Measurements from ENCODE around the gene MAPK4.
"Not testable (repeated sequence)": the region's sequence is repeated elsewhere in the genome, so short reads cannot be mapped to it uniquely, and the experiment has no call there.

MAPK4 gene

GRCh38 chr18:50742952-50743351 lies 183.1 kb downstream of the MAPK4 start:
- intact Hi-C loops (cut with DNase I), result no loop called here
- DNase-seq, result no peak

- no peak for DNase-seq
Observed at GRCh38 chr18:50744253-50744652, 184.4 kb downstream of the MAPK4 start.

GRCh38 chr18:50745945-50746344 lies 186.1 kb downstream of the MAPK4 start:
- no peak for DNase-seq

More at GRCh38 chr18:50744253-50744652, 184.4 kb downstream of the MAPK4 start:
- intact Hi-C loops (cut with DNase I), result no loop called here

GRCh38 chr18:50747849-50748242 lies 188.0 kb downstream of the MAPK4 start:
- DNase-seq, result no peak
- intact Hi-C loops (cut with DNase I), result no loop called here

More at GRCh38 chr18:50745945-50746344, 186.1 kb downstream of the MAPK4 start:
- intact Hi-C loops (cut with DNase I), result no loop called here

GRCh38 chr18:50748243-50749229 lies 188.6 kb downstream of the MAPK4 start:
- intact Hi-C loops (cut with DNase I), result no loop called here
- DNase-seq, result no peak

GRCh38 chr18:50749421-50749820 lies 189.5 kb downstream of the MAPK4 start:
- DNase-seq, result no peak
- intact Hi-C loops (cut with DNase I), result no loop called here

GRCh38 chr18:50749945-50750344 lies 190.1 kb downstream of the MAPK4 start:
- no peak for DNase-seq

GRCh38 chr18:50750546-50750945 lies 190.7 kb downstream of the MAPK4 start:
- no peak for DNase-seq
- intact Hi-C loops (cut with DNase I), result no loop called here

More at GRCh38 chr18:50749945-50750344, 190.1 kb downstream of the MAPK4 start:
- intact Hi-C loops (cut with DNase I), result no loop called here

- no peak for DNase-seq
- intact Hi-C loops (cut with DNase I), result no loop called here
Observed at GRCh38 chr18:50751490-50751889, 191.6 kb downstream of the MAPK4 start.

- DNase-seq, result no peak
- intact Hi-C loops (cut with DNase I), result no loop called here
Observed at GRCh38 chr18:50751947-50752346, 192.1 kb downstream of the MAPK4 start.

- intact Hi-C loops (cut with DNase I), result no loop called here
- DNase-seq, result no peak
Observed at GRCh38 chr18:50753311-50753710, 193.4 kb downstream of the MAPK4 start.

- DNase-seq, result no peak
- intact Hi-C loops (cut with DNase I), result no loop called here
Observed at GRCh38 chr18:50754297-50754696, 194.4 kb downstream of the MAPK4 start.

- intact Hi-C loops (cut with DNase I), result no loop called here
- DNase-seq, result peak in 1 of 10 donors; percentile 17
Observed at GRCh38 chr18:50757358-50757757, 197.5 kb downstream of the MAPK4 start.

GRCh38 chr18:50769463-50769862 lies 209.6 kb downstream of the MAPK4 start:
- DNase-seq, result no peak
- intact Hi-C loops (cut with DNase I), result no loop called here

GRCh38 chr18:50775207-50775606 lies 215.3 kb downstream of the MAPK4 start:
- DNase-seq, result no peak
- intact Hi-C loops (cut with DNase I), result no loop called here

GRCh38 chr18:50775726-50776125 lies 215.8 kb downstream of the MAPK4 start:
- DNase-seq, result no peak
- intact Hi-C loops (cut with DNase I), result no loop called here

GRCh38 chr18:50776383-50776782 lies 216.5 kb downstream of the MAPK4 start:
- intact Hi-C loops (cut with DNase I), result no loop called here
- no peak for DNase-seq

- DNase-seq; intact Hi-C loops (cut with DNase I): not testable (repeated sequence)
Observed at GRCh38 chr18:50779021-50779420, 219.1 kb downstream of the MAPK4 start.
